GM19193 (cell line): ENCODE measurements around the gene GPD1L.

ENCODE experiments used
- POLR2A ChIP-seq: IDR thresholded peaks from 4 replicates; pipeline ENCODE4 v1.6.1; 2011; ENCODE audit not compliant: insufficient read depth, insufficient read length; ENCODE audit errors: extremely low read depth

The GPD1L gene

DNA sequence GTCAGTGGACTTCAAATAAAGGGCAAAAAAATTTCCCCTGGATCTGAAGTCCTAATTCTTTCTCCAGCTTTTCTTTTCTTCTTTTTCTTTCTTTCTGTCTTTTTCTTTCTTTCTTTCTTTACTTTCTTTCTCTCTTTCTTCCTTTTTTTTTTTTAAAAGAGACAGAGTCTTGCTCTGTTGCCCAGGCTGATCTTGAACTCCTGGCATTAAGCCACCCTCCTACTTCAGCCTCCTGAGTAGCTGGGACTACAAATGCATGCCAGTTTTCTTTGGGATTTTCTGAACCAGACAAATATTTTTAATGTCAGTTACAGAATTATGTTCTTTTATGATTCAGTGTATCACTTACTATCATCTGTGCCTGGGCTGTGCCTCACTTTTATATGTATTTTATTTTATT is 86.7 kb downstream of the GPD1L start:
- TF ChIP-seq POLR2A, result no peak

DNA sequence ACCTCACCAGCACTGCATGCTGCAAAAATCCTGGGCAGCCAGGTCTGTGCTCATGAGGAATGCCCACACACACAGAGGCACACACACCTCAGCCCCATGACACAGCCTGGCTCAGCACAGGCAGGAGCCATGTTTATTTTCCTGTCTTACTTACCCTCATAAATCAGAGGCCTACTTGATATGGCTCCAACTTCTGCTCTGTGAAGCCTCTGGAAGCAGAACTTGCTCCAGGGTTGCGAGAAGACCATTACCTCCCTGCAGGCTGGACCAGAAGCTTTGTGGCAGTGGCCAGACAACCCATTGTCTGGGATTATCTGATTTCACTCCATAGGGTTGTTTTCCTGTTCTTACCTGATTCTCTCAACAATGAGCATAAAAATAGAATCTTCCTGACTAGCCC is 88.2 kb downstream of the GPD1L start:
- TF ChIP-seq POLR2A, result no peak

GRCh38 chr3:32195995-32196540 is 89.6 kb downstream of the GPD1L start:
- TF ChIP-seq POLR2A, result no peak

DNA sequence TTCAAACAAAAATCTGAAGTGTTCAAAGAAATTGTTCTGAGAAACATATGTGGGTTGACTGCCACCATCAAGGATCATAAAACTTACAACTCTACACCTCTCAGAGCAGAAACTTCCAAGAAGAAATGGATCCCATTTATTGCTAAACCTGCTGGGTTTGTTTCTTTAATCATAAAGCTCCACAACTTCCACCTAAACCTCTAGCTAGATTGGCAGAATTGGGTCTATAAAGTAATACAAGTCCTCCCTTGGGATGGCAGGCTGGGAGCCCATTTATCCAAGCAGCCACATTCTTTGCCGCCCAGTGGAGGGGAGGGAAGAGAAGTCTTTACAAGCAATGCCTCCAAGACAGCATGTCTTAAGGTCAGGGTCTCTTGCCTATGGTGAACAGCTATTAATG is 91.6 kb downstream of the GPD1L start:
- TF ChIP-seq POLR2A, result no peak

DNA sequence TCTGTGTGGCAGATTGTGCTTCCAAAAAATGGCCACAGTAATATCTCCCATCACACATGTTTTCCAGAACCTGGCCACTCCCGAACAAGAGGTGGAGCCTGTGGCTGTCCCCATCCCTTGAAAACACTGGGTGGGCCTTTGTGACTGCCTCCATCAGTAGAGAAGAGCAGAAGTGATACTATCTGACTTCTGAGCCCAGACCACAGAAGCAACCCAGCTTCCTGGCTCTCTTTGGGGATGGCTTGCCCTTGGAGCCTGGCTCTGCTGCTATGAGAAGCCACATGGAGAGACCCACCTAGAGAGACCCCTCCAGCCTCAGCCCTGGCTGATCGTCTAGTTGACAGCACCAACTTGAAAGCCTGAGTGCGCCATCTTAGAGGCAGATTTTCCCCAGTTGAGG is 92.3 kb downstream of the GPD1L start:
- TF ChIP-seq POLR2A, result no peak

DNA sequence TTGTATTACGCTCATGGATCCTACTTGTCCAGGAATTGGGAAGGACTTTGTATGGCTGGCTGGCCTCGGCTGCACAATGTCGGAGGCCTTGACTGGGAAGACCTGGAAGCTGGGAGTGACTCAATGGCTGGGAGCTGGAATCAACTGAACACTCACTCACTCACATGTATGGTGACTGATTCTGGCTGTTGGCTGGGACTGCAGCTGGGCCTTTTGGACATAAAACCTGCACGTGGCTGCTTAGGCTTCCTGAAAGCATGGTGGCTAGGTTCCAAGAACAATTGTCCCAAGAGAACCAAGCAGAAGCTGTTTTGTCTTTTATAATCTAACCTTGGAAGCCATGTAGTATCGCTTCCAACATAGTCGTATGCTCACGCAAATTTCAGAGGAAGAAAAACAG is 94.1 kb downstream of the GPD1L start:
- no peak for TF ChIP-seq POLR2A

DNA sequence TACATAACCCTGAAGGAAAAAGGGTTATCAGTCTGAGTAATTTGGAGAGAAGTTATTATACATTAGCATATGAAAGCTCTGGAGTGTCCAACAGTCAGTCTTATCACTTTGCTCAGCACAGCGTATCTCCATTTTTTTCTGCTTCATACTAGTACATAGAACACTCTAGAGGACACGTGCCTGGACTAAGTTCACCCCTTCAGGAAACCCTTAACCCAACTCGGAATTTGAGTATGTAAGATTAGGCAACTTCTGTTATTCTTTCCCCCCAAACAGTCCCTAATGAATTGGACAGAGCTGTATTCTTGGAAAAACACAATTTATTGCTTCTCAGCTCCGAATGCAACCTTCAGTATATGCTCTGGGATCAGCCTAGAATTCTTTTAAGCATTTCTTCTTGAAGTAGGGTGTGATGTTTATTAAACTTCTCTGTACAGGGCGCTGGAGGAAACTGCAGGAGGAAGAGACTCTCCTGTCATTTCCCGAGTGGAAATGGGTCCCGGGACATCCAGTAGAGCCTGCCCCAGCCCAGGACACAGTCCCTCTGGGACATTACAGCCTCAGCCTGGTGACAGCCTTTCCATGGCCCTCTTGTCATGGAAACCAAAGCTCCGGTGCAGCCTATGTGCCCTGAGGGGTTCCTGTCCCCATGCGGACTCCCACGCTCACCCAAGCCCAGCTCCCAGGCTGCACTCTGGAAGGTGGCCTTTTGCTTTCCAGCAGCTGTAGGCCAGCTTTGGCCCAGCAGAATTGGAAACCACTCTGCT is 94.8 kb downstream of the GPD1L start:
- no peak for TF ChIP-seq POLR2A

GRCh38 chr3:32202496-32202895 is 96.1 kb downstream of the GPD1L start:
- no peak for TF ChIP-seq POLR2A

DNA sequence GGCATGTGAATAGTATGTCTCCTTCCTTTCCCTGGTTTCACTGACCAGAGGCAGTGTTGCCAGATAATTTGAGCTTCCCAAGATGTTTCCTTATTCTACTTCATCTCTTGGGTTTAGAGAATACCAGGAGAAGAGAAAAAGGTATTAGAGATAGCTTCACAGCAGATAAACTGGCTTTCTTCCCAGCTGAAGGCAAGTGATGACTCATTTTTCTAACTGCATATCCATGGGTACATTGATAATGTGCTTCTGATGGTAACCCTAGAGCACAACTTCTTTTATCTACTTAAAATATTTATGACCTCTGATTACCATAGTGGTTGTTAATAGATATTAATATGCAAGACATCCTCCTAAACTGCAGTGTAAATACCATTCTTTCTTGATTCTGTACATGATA is 97.4 kb downstream of the GPD1L start:
- TF ChIP-seq POLR2A, result no peak

DNA sequence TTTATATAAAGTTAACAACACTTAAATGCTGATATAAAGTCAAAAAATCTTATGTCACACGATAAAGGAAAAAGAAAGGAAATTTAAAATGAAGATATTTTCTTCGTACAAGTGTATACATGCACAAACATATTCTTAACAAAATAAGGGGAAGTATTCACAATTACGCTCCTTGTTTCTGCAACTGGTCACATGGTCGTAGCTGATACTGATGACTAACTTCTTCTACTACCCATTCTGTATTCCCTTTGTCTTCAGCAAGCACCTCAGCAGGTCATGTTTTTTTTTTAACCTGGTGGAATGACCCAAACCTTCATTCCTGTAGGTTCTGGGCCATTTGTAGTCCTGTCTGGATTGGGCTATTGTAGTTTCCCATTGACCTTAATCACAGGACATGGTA is 102.0 kb downstream of the GPD1L start:
- TF ChIP-seq POLR2A, result no peak

GRCh38 chr3:32215185-32215584 is 108.8 kb downstream of the GPD1L start:
- TF ChIP-seq POLR2A, result no peak

GRCh38 chr3:32216172-32216783 is 109.9 kb downstream of the GPD1L start:
- no peak for TF ChIP-seq POLR2A

DNA sequence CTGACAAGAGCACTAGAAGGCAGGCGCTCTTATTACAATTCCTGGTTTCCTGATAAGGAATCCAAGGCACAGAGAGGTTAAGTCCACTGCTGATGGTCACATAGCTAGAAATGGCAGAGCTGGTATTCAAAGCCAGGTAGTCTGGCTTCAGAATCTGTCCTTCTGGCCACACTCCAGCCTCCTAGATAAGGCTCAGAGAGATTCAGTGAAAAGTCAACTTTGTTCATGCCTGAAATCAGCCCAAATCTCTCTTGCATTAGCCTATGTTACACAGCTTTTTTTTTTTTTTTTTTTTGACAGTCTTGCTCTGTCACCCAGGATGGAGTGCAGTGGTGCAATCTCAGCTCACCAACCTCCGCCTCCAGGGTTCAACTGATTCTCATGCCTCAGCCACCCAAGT is 110.9 kb downstream of the GPD1L start:
- TF ChIP-seq POLR2A, result no peak
